Natural killer cell (primary cell): Measurements from ENCODE around the gene TMC8. TPM values are rescaled to one million over a fixed set of nuclear protein-coding genes. Genes with fewer than 3 reads are reported as not detected.
A peak's percentile ranks its signal among the peaks of the same experiment; 100 is the strongest.
"Not testable (repeated sequence)": the region's sequence is repeated elsewhere in the genome, so short reads cannot be mapped to it uniquely, and the experiment has no call there.

Experiments used
- ATAC-seq, 3 donors: fragments of 150-1000 bp in 2 of 3; fragments of 200-7000 bp in 1 of 3; cut with Tn5 transposase; 1 replicate in 1 of 3; 2 replicates in 2 of 3; pipeline ENCODE4 v1.10.0; 2021; ENCODE audit warnings: mild to moderate bottlenecking in 2 of 3, moderate library complexity in 2 of 3
- DNase-seq, 2 donors: peaks; one replicate each; pipeline versions ENCODE4 v3.0.0 to v3.0.0-alpha.2; 2013 to 2021; ENCODE audit warnings: mixed read lengths in 1 of 2
- H3K27ac ChIP-seq: one replicate; pipeline ENCODE4 v1.5.1; 2013; ENCODE audit warnings: mild to moderate bottlenecking, low read length
- H3K27me3 ChIP-seq: one replicate; pipeline ENCODE4 v1.6.1; 2013; ENCODE audit warnings: low read length; ENCODE audit not compliant: control insufficient read depth, insufficient read depth
- H3K36me3 ChIP-seq: one replicate; pipeline ENCODE4 v1.6.1; 2013; ENCODE audit warnings: low read length; ENCODE audit not compliant: control insufficient read depth, insufficient read depth
- H3K4me1 ChIP-seq: one replicate; pipeline ENCODE4 v1.6.1; 2013; ENCODE audit warnings: low read length; ENCODE audit not compliant: control insufficient read depth, insufficient read depth
- H3K4me3 ChIP-seq: one replicate; pipeline ENCODE4 v1.5.1; 2013; ENCODE audit warnings: low read length
- H3K9me3 ChIP-seq: one replicate; pipeline ENCODE4 v1.6.1; 2013; ENCODE audit warnings: low read length; ENCODE audit not compliant: control insufficient read depth, insufficient read depth
- H3K27ac Mint-ChIP-seq, 2 donors: one replicate each; pipeline ENCODE4 v1.8.0; 2022; ENCODE audit warnings: mild to moderate bottlenecking in 2 of 2, mixed read lengths in 2 of 2, moderate library complexity in 1 of 2
- H3K27me3 Mint-ChIP-seq, 2 donors: one replicate each; pipeline ENCODE4 v1.8.0; 2022; ENCODE audit warnings: low read depth in 2 of 2, mixed read lengths in 2 of 2
- H3K36me3 Mint-ChIP-seq: one replicate; pipeline ENCODE4 v1.8.0; 2022; ENCODE audit warnings: mixed read lengths
- H3K4me1 Mint-ChIP-seq, 2 donors: one replicate each; pipeline ENCODE4 v1.8.0; 2022; ENCODE audit warnings: mixed read lengths in 2 of 2
- H3K4me3 Mint-ChIP-seq: one replicate; pipeline ENCODE4 v1.8.0; 2022; ENCODE audit warnings: mild to moderate bottlenecking, moderate library complexity, mixed read lengths
- H3K9me3 Mint-ChIP-seq, 2 donors: one replicate each; pipeline ENCODE4 v1.8.0; 2022; ENCODE audit warnings: mixed read lengths in 2 of 2
- WGBS: methylation state at CpG from one replicate; pipeline ENCODE4 v1.1.7; 2013; ENCODE audit warnings: missing lambda C conversion rate; ENCODE audit not compliant: insufficient coverage; 5-methylcytosine and 5-hydroxymethylcytosine counted together
- intact Hi-C: fragments of 100-400 bp; cut with micrococcal nuclease; formaldehyde crosslinking; loops from one replicate; pipeline ENCODE4 v1.14.2; 2022
- total RNA-seq, 4 donors: library from RNA; stranded (reverse); fragments of 120-200 nt in 1 of 4; gene quantifications; one replicate each; pipeline versions ENCODE4 v1.2.3 to v1.2.4, GENCODE V29; 2013 to 2022
- TF ChIP-seq, protein P1 (sequence below): fragments of 200-600 bp; IDR thresholded peaks from one replicate; pipeline ENCODE4 v1.8.0; 2022; ENCODE audit warnings: antibody characterized with exemption

The TMC8 gene
- total RNA-seq, 3 donors from 2014 or later (not counting 1 experiment from before 2014, with no cell fraction given): 401 to 551 (median 435) TPM

DNA sequence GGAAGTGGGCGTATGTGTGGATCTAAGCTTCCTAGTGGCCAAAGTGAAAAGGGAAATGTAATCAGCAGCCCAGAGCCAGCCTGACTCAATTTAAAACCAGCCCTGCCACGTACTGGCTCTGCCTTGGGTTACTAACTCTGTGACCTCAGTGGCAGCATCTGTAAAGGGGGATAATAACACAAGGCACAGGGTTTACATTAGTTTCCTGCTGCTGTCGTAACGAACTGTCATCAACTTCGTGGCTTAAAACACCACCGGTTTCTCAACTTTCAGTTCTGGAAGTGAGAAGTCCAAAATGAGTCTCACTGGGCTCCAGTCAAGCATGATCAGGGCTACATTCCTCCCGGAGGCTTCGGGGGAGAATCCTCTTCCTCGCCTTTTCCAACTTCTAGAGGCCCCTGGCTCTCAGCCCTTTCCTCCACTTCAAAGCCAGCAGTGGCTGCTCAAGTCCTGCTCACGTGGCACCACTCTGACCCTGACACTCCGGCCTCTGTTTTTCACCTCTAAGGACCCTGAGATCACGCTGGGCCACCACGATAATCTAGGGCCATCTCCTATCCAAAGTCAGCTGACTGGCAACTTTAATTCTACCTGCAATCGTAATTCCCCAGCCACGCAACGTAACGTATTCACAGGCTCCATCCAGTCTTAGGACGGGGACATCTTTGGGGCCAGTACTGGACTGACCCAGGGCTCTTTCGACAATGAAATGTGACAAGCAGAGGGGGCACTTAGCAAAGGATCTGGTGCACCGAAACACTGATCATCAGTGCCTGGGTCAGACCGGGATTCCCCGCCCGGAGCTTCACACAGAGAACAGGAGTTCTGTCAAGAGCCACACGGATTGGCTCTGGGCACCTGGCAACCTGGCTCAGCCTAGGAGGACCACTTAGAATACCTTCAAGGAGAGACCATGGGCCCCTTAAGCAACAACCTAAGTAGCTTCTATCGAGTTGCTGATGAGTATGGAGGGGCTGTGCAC, 16.5 kb upstream of the TMC8 start:
- 67% methylated on average over 25 of the region's 25 CpGs for WGBS
- Histone ChIP-seq H3K27ac (peak overlapping the region; percentile 73), H3K36me3 (peaks cover 92% of the 10 kb centered on the region), H3K4me3 (no peak overlapping the region), H3K4me1 (peaks cover 53% of the 10 kb centered on the region), H3K27me3 (no peaks in the 10 kb centered on the region), H3K9me3 (no peaks in the 10 kb centered on the region)
- DNase-seq (peak; percentile 32 to 66), ATAC-seq (peak; percentile 78 to 89 (median 84))
- Mint-ChIP-seq H3K4me3 (peak overlapping the region; percentile 50), H3K27ac (peak overlapping the region; percentile 79 to 91), H3K9me3 (no peaks in the 10 kb centered on the region), H3K27me3 (no peaks in the 10 kb centered on the region), H3K4me1 (peaks cover 39 to 51% of the 10 kb centered on the region in 2 donors), H3K36me3 (peaks cover 6% of the 10 kb centered on the region)
- TF ChIP-seq, protein P1, sequence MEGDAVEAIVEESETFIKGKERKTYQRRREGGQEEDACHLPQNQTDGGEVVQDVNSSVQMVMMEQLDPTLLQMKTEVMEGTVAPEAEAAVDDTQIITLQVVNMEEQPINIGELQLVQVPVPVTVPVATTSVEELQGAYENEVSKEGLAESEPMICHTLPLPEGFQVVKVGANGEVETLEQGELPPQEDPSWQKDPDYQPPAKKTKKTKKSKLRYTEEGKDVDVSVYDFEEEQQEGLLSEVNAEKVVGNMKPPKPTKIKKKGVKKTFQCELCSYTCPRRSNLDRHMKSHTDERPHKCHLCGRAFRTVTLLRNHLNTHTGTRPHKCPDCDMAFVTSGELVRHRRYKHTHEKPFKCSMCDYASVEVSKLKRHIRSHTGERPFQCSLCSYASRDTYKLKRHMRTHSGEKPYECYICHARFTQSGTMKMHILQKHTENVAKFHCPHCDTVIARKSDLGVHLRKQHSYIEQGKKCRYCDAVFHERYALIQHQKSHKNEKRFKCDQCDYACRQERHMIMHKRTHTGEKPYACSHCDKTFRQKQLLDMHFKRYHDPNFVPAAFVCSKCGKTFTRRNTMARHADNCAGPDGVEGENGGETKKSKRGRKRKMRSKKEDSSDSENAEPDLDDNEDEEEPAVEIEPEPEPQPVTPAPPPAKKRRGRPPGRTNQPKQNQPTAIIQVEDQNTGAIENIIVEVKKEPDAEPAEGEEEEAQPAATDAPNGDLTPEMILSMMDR: no peak
- intact Hi-C loops: loop anchor here (1.0 kb wide), 1 partner anchor 137 kb away; no protein-coding TSS in a partner anchor

DNA sequence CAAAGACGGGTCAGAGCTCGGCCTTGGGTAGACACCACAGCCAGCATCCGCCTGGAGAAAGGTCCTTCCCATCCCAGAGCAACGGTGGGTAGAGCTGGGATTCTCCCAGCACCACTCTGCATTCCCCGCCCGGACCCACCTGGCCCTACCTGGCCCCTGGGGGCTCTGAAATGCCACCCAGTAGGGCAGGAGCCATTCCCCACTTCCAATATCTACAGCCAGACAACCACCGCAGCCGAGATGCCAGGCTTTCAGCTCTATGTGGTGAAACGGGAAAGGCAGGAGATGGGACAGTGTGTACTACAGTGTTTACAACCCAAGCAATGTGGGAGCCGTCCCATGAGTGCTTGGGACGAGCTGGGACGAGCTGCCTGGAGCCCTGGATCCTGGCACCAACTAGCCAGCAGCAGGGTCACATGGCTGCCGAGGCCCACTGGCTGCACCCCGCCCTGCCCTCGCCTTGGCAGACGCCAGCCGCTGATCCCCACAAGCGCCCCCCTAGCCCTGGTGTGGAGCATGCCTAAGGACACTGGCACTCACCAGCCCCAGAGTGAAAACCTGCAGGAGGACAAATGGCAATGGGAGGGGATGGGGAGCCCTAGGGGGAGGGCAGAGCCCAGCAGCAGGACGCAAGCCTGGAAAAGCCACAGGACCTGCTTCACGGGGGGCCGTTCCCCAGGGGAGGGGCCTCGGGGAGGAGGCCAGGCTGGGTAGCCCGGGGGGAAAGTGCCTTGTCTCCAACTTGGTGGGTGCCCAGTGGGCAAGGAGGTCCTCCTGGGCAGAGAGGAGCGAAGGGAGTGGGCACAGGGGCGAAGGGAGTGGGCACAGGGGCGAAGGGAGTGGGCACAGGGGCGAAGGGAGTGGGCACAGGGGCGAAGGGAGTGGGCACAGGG, 15.5 kb upstream of the TMC8 start:
- Histone ChIP-seq H3K9me3 (no peaks in the 10 kb centered on the region), H3K27ac (peak overlapping the region; percentile 73), H3K4me3 (no peak overlapping the region), H3K27me3 (no peaks in the 10 kb centered on the region), H3K36me3 (peaks cover 92% of the 10 kb centered on the region), H3K4me1 (peaks cover 57% of the 10 kb centered on the region)
- H3K9me3 Mint-ChIP-seq: no peaks in the 10 kb centered on the region
- TF ChIP-seq, protein P1: no peak
- intact Hi-C loops: no loop called here
- no peaks in the 10 kb centered on the region for H3K27me3 Mint-ChIP-seq
- DNase-seq (no peak), ATAC-seq (no peak)
- H3K27ac Mint-ChIP-seq: peak overlapping the region; percentile 79 to 91
- peaks cover 39 to 53% of the 10 kb centered on the region in 2 donors for H3K4me1 Mint-ChIP-seq
- no peak overlapping the region for H3K4me3 Mint-ChIP-seq
- H3K36me3 Mint-ChIP-seq: peaks cover 6% of the 10 kb centered on the region
- 90% methylated on average over 23 of the region's 28 CpGs for WGBS

DNA sequence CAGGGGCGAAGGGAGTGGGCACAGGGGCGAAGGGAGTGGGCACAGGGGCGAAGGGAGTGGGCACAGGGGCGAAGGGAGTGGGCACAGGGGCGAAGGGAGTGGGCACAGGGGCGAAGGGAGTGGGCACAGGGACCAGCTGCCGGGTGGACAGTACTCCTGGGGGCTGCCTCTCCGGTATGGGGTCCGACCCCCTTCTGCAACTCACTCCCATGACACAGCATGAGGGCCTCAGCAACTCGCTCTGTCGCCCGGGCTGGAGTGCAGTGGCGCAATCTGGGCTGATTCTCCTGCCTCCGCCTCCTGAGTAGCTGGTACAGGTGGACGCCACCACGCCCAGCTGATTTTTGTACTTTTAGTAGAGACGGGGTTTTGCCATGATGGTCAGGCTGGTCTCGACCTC, 14.8 kb upstream of the TMC8 start:
- not testable (repeated sequence) for H3K27ac Mint-ChIP-seq
- H3K4me1 Mint-ChIP-seq: peaks cover 35 to 56% of the 10 kb centered on the region in 2 donors
- DNase-seq: peak in 1 of 2 donors; percentile 23

More for the DNA sequence above, 14.8 kb upstream of the TMC8 start:
- 93% methylated on average over 14 of the region's 18 CpGs for whole genome bisulfite sequencing
- H3K4me3 ChIP-seq, H3K27me3 Mint-ChIP-seq, ATAC-seq, H3K27me3 ChIP-seq, H3K9me3 ChIP-seq, H3K9me3 Mint-ChIP-seq, H3K36me3 Mint-ChIP-seq, intact Hi-C loops, H3K4me3 Mint-ChIP-seq, H3K27ac ChIP-seq: not testable (repeated sequence)
- Histone ChIP-seq H3K36me3 (peaks cover 91% of the 10 kb centered on the region), H3K4me1 (peaks cover 64% of the 10 kb centered on the region)
